GM23338 (cell line): ENCODE measurements around the gene FOXP4. TPM values are rescaled to one million over a fixed set of nuclear protein-coding genes. Genes with fewer than 3 reads are reported as not detected.

Experiments
- ATAC-seq: fragments of 200-7000 bp; cut with Tn5 transposase; 3 replicates; pipeline ENCODE4 v1.9.1; 2020
- DNase-seq: peaks from one replicate; pipeline ENCODE4 v3.0.0-alpha.2; 2015; ENCODE audit warnings: low spot score
- H2AFZ ChIP-seq: fragments of 200-600 bp; sonication (generic); 2 replicates; pipeline ENCODE4 v1.8.0; 2016; ENCODE audit warnings: antibody characterized with exemption, mild to moderate bottlenecking, moderate library complexity
- H3F3A ChIP-seq: fragments of 200-600 bp; sonication (generic); replicated peaks from 2 replicates; pipeline ENCODE4 v1.8.0; 2017; ENCODE audit warnings: antibody characterized with exemption, mixed run types, low read depth
- H3K27ac ChIP-seq: fragments of 200-600 bp; sonication (generic); 2 replicates; pipeline ENCODE4 v1.6.1; 2016; ENCODE audit warnings: low read depth
- H3K27me3 ChIP-seq: fragments of 200-600 bp; sonication (generic); 2 replicates; pipeline ENCODE4 v1.8.0; 2016; ENCODE audit warnings: mild to moderate bottlenecking, mixed run types, moderate library complexity; ENCODE audit not compliant: insufficient read depth
- H3K36me3 ChIP-seq: fragments of 200-600 bp; sonication (generic); 2 replicates; pipeline ENCODE4 v1.8.0; 2016; ENCODE audit warnings: mild to moderate bottlenecking; ENCODE audit not compliant: insufficient read depth
- H3K4me1 ChIP-seq: fragments of 200-600 bp; sonication (generic); 2 replicates; pipeline ENCODE4 v1.8.0; 2016; ENCODE audit warnings: mild to moderate bottlenecking, moderate library complexity; ENCODE audit not compliant: insufficient read depth
- H3K4me2 ChIP-seq: fragments of 200-600 bp; sonication (generic); 2 replicates; pipeline ENCODE4 v1.7.1; 2017; ENCODE audit warnings: mixed run types
- H3K4me3 ChIP-seq: fragments of 200-600 bp; sonication (generic); 2 replicates; pipeline ENCODE4 v1.6.1; 2016; ENCODE audit warnings: mixed run types
- H3K79me2 ChIP-seq: fragments of 200-600 bp; sonication (generic); replicated peaks from 2 replicates; pipeline ENCODE4 v1.8.0; 2017; ENCODE audit warnings: mild to moderate bottlenecking; ENCODE audit not compliant: insufficient read depth
- H3K9me2 ChIP-seq: fragments of 200-600 bp; sonication (generic); 2 replicates; pipeline ENCODE4 v1.8.0; 2017; ENCODE audit not compliant: insufficient read depth
- H4K20me1 ChIP-seq: fragments of 200-600 bp; sonication (generic); replicated peaks from 2 replicates; pipeline ENCODE4 v1.8.0; 2017; ENCODE audit warnings: mild to moderate bottlenecking; ENCODE audit not compliant: insufficient read depth
- H3K27ac Mint-ChIP-seq: 2 replicates; pipeline ENCODE4 v1.8.0; 2020; ENCODE audit warnings: inconsistent platforms, mild to moderate bottlenecking, moderate library complexity, mixed read lengths
- H3K27me3 Mint-ChIP-seq: 3 replicates; pipeline ENCODE4 v1.8.0; 2022; ENCODE audit warnings: low read depth, mild to moderate bottlenecking, moderate library complexity, mixed read lengths, inconsistent platforms; ENCODE audit not compliant: insufficient read depth, poor library complexity
- H3K36me3 Mint-ChIP-seq: 3 replicates; pipeline ENCODE4 v1.8.0; 2021; ENCODE audit warnings: low read depth, mild to moderate bottlenecking, inconsistent platforms, moderate library complexity, mixed read lengths
- H3K4me1 Mint-ChIP-seq: 3 replicates; pipeline ENCODE4 v1.8.0; 2020; ENCODE audit warnings: mild to moderate bottlenecking, inconsistent platforms, mixed read lengths
- H3K4me3 Mint-ChIP-seq: 3 replicates; pipeline ENCODE4 v1.8.0; 2021; ENCODE audit warnings: moderate library complexity, mild to moderate bottlenecking, inconsistent platforms, mixed read lengths
- H3K9me3 Mint-ChIP-seq: 3 replicates; pipeline ENCODE4 v1.8.0; 2020; ENCODE audit warnings: moderate library complexity, mild to moderate bottlenecking, inconsistent platforms, mixed read lengths
- CREB1 ChIP-seq: fragments of 250-450 bp; sonication (Bioruptor Pico); IDR thresholded peaks from 2 replicates; pipeline ENCODE4 v1.5.0; 2020; ENCODE audit warnings: low read depth, mild to moderate bottlenecking, moderate library complexity
- EZH2 ChIP-seq: fragments of 200-600 bp; sonication (generic); IDR thresholded peaks from one replicate; pipeline ENCODE4 v1.8.0; 2017; ENCODE audit warnings: antibody characterized with exemption, mild to moderate bottlenecking, low read depth; ENCODE audit not compliant: unreplicated experiment
- EZH2phosphoT487 ChIP-seq: fragments of 200-600 bp; sonication (generic); IDR thresholded peaks from one replicate; pipeline ENCODE4 v1.8.1; 2018; ENCODE audit warnings: antibody characterized with exemption; ENCODE audit not compliant: unreplicated experiment
- JUNB ChIP-seq: IDR thresholded peaks from one replicate; pipeline ENCODE4 v1.6.1; 2016; ENCODE audit warnings: antibody characterized with exemption; ENCODE audit not compliant: unreplicated experiment
- NANOG ChIP-seq: IDR thresholded peaks from 2 replicates; pipeline ENCODE4 v1.6.1; 2016; ENCODE audit warnings: antibody characterized with exemption, borderline replicate concordance
- POLR2AphosphoS5 ChIP-seq: IDR thresholded peaks from 2 replicates; pipeline ENCODE4 v1.6.1; 2016; ENCODE audit warnings: antibody characterized with exemption, low read depth
- polyA plus RNA-seq: library from polyadenylated mRNA; unstranded; fragments of >200 nt; fragmentation: Nextera tagmentation; extraction: Ambion mirVana; gene quantifications from 2 replicates; pipeline ENCODE4 v1.2.1, GENCODE V29; 2016
- total RNA-seq: library from RNA; depleted of rRNA; stranded (reverse); fragments of >200 nt; shearing (Covaris generic); gene quantifications from 2 replicates; pipeline ENCODE4 v1.2.3, GENCODE V29; 2014
- TF ChIP-seq, protein P1 (sequence below), 2 experiments: fragments of 200-600 bp in 1 of 2; sonication (generic) in 1 of 2; conservative IDR thresholded peaks; 2 replicates each; pipeline versions ENCODE4 v1.5.1 to v1.6.1; 2016 to 2017; ENCODE audit warnings: antibody characterized with exemption in 2 of 2, low read depth in 2 of 2, mild to moderate bottlenecking in 2 of 2, moderate library complexity in 1 of 2
- TF ChIP-seq, protein P2 (sequence below): IDR thresholded peaks from 2 replicates; pipeline ENCODE4 v1.6.1; 2016; ENCODE audit warnings: antibody characterized with exemption
- TF ChIP-seq, protein P3 (sequence below): fragments of 250-450 bp; sonication (Bioruptor Pico); IDR thresholded peaks from 2 replicates; pipeline ENCODE4 v1.5.0; 2020; ENCODE audit warnings: mild to moderate bottlenecking, moderate library complexity

The FOXP4 gene
- total and polyA plus RNA-seq, 2 experiments from 2014 or later: 5.1 to 13.5 TPM

DNA sequence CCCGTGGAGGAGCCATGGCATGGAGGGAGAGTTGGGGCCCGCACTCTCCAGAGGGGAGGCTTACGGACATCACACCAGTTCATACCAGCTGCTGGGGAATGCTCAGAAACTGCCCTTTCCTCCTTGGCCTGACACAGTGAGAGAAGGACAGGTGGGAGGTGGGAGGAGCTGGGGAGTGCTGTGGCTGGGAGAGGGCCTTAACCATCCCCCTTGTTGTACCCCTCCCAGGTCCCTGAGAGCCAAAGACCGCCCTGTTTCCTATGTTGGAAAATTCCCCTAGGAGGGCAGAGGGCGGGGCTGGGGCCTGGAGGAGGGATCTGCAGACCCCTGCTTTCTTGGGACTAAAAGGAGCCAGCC lies 24.1 kb downstream of the FOXP4 start:
- Histone ChIP-seq H3K36me3 (no peaks in the 10 kb centered on the region), H4K20me1 (no peaks in the 10 kb centered on the region; the same call in 1 of the 2 replicates), H3K9me2 (no peaks in the 10 kb centered on the region), H2AFZ (no peak overlapping the region), H3F3A (0 out of 2 replicates have a peak, but pooled peaks cover 2% of the 10 kb centered on the region), H3K4me2 (peak overlapping the region; percentile 74), H3K4me1 (peaks cover 60% of the 10 kb centered on the region), H3K27ac (0 out of 2 replicates have a peak overlapping the region, but pooled peaks have one; percentile 59), H3K27me3 (no peaks in the 10 kb centered on the region), H3K4me3 (peak overlapping the region; percentile 42; the same call in 1 of the 2 replicates), H3K79me2 (peaks cover 23% of the 10 kb centered on the region; the same call in 1 of the 2 replicates)
- Mint-ChIP-seq H3K27ac (peak overlapping the region; percentile 53; the same call in 1 of the 2 replicates), H3K4me1 (peaks cover 67% of the 10 kb centered on the region), H3K9me3 (no peaks in the 10 kb centered on the region), H3K4me3 (peak overlapping the region; percentile 35; the same call in 2 of the 3 replicates), H3K27me3 (peaks cover 3% of the 10 kb centered on the region), H3K36me3 (peaks cover 32% of the 10 kb centered on the region)
- TF ChIP-seq JUNB: no peak
- TF ChIP-seq EZH2: peak; percentile 5
- peak; percentile 80 for DNase-seq
- peak; percentile 83 for ATAC-seq

DNA sequence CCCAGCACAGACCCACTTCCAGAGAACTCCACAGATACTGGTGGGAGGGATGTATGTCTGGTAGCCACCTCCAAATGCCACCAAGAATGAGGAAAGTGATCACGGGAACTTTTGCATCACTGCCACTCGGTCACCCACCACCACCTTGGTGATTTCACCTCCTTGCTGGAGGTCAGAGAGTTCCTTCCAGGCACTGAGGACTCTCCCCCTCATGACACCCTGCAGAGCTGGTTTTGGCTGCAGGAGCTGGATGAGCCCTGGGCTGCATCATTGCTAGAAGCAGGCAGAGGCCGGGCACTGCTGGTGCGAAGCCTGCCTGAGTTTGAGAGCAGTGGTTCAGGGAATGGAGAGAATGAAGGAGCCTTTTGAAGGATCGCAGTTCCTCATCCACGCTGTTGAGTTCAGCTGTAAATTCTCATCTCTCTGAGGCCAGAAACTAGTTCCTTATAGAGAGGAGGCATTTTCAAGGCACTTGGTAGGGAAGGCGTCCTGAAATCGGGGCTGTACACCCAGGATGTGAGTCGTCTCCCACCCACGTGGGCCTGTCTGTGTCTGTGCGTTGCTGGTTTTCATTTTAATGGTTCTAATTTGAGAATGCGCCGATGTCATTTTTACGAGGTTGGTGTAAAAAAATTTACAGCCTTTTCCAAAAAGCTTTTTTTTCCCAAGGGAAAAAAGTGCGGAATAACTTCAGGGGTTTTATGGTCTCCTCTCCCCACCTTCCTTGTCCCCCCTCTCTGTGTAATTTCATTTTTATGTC lies 25.0 kb downstream of the FOXP4 start:
- Histone ChIP-seq H3K36me3 (no peaks in the 10 kb centered on the region), H3K79me2 (peaks cover 23% of the 10 kb centered on the region; the same call in 1 of the 2 replicates), H3K9me2 (no peaks in the 10 kb centered on the region), H3F3A (0 out of 2 replicates have a peak, but pooled peaks cover 2% of the 10 kb centered on the region), H2AFZ (no peak overlapping the region), H3K27me3 (no peaks in the 10 kb centered on the region), H3K4me2 (peak overlapping the region; percentile 74; the same call in 1 of the 2 replicates), H3K4me3 (0 out of 2 replicates have a peak overlapping the region, but pooled peaks have one; percentile 42), H3K27ac (no peak overlapping the region), H4K20me1 (no peaks in the 10 kb centered on the region; the same call in 1 of the 2 replicates), H3K4me1 (peaks cover 65% of the 10 kb centered on the region)
- peak; percentile 30 for ATAC-seq
- no peak overlapping the region for H3K27ac Mint-ChIP-seq
- peaks cover 6% of the 10 kb centered on the region for H3K27me3 Mint-ChIP-seq
- no peak for DNase-seq
- peaks cover 23% of the 10 kb centered on the region for H3K36me3 Mint-ChIP-seq
- H3K4me1 Mint-ChIP-seq: peaks cover 69% of the 10 kb centered on the region
- no peaks in the 10 kb centered on the region for H3K9me3 Mint-ChIP-seq
- H3K4me3 Mint-ChIP-seq: peak overlapping the region; percentile 13; the same call in 1 of the 3 replicates
- TF ChIP-seq, protein P1, sequence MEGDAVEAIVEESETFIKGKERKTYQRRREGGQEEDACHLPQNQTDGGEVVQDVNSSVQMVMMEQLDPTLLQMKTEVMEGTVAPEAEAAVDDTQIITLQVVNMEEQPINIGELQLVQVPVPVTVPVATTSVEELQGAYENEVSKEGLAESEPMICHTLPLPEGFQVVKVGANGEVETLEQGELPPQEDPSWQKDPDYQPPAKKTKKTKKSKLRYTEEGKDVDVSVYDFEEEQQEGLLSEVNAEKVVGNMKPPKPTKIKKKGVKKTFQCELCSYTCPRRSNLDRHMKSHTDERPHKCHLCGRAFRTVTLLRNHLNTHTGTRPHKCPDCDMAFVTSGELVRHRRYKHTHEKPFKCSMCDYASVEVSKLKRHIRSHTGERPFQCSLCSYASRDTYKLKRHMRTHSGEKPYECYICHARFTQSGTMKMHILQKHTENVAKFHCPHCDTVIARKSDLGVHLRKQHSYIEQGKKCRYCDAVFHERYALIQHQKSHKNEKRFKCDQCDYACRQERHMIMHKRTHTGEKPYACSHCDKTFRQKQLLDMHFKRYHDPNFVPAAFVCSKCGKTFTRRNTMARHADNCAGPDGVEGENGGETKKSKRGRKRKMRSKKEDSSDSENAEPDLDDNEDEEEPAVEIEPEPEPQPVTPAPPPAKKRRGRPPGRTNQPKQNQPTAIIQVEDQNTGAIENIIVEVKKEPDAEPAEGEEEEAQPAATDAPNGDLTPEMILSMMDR (conservative IDR thresholded peaks at IDR 0.05; ENCODE audit: low read depth in 2 of 2): no peak
- TF ChIP-seq NANOG (no peak), EZH2phosphoT487 (no peak), EZH2 (no peak), POLR2AphosphoS5 (no peak), CREB1 (CRISPR knock-in tag) (no peak), JUNB (no peak)
- TF ChIP-seq, protein P2, sequence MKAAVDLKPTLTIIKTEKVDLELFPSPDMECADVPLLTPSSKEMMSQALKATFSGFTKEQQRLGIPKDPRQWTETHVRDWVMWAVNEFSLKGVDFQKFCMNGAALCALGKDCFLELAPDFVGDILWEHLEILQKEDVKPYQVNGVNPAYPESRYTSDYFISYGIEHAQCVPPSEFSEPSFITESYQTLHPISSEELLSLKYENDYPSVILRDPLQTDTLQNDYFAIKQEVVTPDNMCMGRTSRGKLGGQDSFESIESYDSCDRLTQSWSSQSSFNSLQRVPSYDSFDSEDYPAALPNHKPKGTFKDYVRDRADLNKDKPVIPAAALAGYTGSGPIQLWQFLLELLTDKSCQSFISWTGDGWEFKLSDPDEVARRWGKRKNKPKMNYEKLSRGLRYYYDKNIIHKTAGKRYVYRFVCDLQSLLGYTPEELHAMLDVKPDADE: no peak
- TF ChIP-seq, protein P3, sequence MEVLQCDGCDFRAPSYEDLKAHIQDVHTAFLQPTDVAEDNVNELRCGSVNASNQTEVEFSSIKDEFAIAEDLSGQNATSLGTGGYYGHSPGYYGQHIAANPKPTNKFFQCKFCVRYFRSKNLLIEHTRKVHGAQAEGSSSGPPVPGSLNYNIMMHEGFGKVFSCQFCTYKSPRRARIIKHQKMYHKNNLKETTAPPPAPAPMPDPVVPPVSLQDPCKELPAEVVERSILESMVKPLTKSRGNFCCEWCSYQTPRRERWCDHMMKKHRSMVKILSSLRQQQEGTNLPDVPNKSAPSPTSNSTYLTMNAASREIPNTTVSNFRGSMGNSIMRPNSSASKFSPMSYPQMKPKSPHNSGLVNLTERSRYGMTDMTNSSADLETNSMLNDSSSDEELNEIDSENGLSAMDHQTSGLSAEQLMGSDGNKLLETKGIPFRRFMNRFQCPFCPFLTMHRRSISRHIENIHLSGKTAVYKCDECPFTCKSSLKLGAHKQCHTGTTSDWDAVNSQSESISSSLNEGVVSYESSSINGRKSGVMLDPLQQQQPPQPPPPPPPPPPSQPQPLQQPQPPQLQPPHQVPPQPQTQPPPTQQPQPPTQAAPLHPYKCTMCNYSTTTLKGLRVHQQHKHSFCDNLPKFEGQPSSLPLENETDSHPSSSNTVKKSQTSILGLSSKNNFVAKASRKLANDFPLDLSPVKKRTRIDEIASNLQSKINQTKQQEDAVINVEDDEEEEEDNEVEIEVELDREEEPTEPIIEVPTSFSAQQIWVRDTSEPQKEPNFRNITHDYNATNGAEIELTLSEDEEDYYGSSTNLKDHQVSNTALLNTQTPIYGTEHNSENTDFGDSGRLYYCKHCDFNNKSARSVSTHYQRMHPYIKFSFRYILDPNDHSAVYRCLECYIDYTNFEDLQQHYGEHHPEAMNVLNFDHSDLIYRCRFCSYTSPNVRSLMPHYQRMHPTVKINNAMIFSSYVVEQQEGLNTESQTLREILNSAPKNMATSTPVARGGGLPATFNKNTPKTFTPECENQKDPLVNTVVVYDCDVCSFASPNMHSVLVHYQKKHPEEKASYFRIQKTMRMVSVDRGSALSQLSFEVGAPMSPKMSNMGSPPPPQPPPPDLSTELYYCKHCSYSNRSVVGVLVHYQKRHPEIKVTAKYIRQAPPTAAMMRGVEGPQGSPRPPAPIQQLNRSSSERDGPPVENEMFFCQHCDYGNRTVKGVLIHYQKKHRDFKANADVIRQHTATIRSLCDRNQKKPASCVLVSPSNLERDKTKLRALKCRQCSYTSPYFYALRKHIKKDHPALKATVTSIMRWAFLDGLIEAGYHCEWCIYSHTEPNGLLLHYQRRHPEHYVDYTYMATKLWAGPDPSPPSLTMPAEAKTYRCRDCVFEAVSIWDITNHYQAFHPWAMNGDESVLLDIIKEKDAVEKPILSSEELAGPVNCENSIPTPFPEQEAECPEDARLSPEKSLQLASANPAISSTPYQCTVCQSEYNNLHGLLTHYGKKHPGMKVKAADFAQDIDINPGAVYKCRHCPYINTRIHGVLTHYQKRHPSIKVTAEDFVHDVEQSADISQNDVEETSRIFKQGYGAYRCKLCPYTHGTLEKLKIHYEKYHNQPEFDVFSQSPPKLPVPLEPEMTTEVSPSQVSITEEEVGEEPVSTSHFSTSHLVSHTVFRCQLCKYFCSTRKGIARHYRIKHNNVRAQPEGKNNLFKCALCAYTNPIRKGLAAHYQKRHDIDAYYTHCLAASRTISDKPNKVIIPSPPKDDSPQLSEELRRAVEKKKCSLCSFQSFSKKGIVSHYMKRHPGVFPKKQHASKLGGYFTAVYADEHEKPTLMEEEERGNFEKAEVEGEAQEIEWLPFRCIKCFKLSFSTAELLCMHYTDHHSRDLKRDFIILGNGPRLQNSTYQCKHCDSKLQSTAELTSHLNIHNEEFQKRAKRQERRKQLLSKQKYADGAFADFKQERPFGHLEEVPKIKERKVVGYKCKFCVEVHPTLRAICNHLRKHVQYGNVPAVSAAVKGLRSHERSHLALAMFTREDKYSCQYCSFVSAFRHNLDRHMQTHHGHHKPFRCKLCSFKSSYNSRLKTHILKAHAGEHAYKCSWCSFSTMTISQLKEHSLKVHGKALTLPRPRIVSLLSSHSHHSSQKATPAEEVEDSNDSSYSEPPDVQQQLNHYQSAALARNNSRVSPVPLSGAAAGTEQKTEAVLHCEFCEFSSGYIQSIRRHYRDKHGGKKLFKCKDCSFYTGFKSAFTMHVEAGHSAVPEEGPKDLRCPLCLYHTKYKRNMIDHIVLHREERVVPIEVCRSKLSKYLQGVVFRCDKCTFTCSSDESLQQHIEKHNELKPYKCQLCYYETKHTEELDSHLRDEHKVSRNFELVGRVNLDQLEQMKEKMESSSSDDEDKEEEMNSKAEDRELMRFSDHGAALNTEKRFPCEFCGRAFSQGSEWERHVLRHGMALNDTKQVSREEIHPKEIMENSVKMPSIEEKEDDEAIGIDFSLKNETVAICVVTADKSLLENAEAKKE (CRISPR knock-in tag): no peak
